Subcutaneous adipose tissue (tissue), 4 donors: ENCODE data around the gene TOMM7. TPM values are rescaled to one million over a fixed set of nuclear protein-coding genes. Genes with fewer than 3 reads are reported as not detected.

Experiments
- small RNA-seq: library from RNA; depleted of rRNA; stranded (forward); fragments of <200 nt; gene quantifications from one replicate; pipeline ENCODE3, GENCODE V24; 2016
- total RNA-seq, 4 donors: library from RNA; depleted of rRNA; stranded (reverse); fragments of >200 nt; gene quantifications; one replicate each; pipeline ENCODE4 v1.1.0, GENCODE V29; 2016
- TF ChIP-seq, protein P1 (sequence below): fragments of 450-650 bp; IDR thresholded peaks from one replicate; pipeline ENCODE4 v1.5.1; 2016; ENCODE audit warnings: low read depth, mild to moderate bottlenecking, control low read depth, antibody characterized with exemption, moderate library complexity

TOMM7 gene
- total RNA-seq, 4 donors from 2014 or later: 174 to 260 (median 210) TPM

GRCh38 chr7:22771872-22772228, 50.8 kb downstream of the TOMM7 start:
- TF ChIP-seq, protein P1, sequence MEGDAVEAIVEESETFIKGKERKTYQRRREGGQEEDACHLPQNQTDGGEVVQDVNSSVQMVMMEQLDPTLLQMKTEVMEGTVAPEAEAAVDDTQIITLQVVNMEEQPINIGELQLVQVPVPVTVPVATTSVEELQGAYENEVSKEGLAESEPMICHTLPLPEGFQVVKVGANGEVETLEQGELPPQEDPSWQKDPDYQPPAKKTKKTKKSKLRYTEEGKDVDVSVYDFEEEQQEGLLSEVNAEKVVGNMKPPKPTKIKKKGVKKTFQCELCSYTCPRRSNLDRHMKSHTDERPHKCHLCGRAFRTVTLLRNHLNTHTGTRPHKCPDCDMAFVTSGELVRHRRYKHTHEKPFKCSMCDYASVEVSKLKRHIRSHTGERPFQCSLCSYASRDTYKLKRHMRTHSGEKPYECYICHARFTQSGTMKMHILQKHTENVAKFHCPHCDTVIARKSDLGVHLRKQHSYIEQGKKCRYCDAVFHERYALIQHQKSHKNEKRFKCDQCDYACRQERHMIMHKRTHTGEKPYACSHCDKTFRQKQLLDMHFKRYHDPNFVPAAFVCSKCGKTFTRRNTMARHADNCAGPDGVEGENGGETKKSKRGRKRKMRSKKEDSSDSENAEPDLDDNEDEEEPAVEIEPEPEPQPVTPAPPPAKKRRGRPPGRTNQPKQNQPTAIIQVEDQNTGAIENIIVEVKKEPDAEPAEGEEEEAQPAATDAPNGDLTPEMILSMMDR: no peak

DNA sequence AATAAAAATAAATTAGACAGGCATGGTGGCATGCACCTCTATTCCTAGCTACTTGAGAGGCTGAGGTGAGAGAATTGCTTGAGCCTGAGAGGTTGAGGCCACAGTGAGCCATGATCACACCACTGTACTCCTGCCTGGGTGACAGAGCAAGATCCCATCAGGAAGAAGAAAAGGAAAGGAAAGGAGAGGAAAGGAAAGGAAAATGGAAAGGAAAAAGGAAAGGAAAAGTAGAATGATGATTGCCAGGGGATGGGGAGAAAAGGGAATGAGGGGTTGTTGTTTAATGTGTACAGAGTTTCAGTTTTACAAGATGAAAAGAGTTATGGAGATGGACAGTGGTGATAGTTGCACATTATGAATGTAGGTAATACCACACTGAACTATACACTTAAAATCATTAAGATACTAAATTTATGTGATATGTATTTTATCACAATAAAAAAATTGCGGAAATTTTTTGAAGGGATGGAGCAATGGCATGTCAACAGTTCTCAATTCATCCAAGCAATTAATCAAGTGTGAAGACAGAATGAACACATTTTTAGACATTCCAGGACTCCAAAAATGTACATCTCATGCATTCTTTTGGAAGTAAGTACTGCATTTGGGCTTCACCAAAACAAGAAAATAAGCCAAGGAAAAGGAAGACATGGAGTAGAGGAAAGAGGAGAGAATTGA, 51.3 kb downstream of the TOMM7 start:
- TF ChIP-seq, protein P1: no peak

DNA sequence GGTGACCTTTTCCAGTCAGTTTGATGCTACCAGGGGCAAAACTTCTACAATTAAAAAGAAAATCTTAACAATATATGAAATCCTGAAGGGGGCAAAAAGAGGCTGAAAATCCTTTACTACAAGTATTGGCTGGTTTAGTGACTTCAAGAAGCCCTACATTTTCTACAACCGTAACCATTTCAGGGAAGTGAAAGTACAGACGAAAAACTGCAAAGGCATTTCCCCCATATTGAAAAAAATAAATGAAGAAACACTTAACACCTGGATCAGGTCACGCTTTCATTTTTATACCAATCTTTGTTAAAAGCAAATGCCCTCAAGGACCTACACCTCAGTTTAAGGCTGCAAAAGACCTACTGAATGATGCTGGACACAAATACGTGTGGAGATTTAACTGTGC, 57.0 kb downstream of the TOMM7 start:
- TF ChIP-seq, protein P1: no peak

Small RNAs within 50 kb of the gene (small RNA-seq; reads per million reads assigned to genes)
- 5,330 reads per million, percentile 100 among the genes with 10 or more reads in this experiment for gene SNORD93

Other genes starting within 250 kb of the TOMM7 start
- 10 to 100 TPM in 1 of 4 donors, 1 to 10 TPM in 2, not detected in 1; 2.3 to 17.9 (median 5.1) TPM for gene IL6, start 95.6 kb downstream of the TOMM7 start, total RNA-seq
- 10 to 100 TPM; 26.9 to 72.9 (median 55.0) TPM for gene HYCC1, start 191.3 kb upstream of the TOMM7 start, total RNA-seq